Hematopoietic multipotent progenitor cell treated with erythropoietin and hydrocortisone succinate and interleukin-3 and kit ligand, for 6 days (in vitro differentiated cells): ENCODE measurements around the gene RHOXF2B.
"Not testable (repeated sequence)": the region's sequence is repeated elsewhere in the genome, so short reads cannot be mapped to it uniquely, and the experiment has no call there.

ENCODE experiments used
- DNase-seq: peaks from one replicate; pipeline ENCODE4 v3.0.0-alpha.2; 2015

The RHOXF2B gene

DNA sequence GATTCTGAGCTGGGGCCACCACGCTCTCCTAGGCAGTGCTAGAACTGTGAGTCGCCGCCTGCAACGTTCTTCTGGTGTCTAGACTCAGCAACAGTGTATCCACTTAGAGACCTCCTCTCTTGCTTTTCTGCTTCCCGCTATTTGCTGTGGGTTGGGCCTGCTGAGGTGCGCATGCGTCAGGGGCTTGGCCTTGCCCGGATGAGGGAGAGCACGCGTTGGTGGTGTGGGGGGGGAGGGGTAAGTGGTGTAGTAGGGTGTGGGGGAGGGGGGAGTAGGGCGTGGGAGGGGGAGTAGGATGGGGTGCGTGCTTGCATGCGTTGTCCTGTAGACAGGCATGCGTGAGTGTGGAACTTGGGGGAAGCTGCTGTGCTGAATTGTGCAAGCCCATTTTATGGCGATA, at the start of gene RHOXF2B:
TSS of gene RHOXF2B (minus strand) at position 101 of the 400 bp plus-strand sequence. CDS start 138 bp downstream, outside the sequence.
- DNase-seq, result not testable (repeated sequence)

DNA sequence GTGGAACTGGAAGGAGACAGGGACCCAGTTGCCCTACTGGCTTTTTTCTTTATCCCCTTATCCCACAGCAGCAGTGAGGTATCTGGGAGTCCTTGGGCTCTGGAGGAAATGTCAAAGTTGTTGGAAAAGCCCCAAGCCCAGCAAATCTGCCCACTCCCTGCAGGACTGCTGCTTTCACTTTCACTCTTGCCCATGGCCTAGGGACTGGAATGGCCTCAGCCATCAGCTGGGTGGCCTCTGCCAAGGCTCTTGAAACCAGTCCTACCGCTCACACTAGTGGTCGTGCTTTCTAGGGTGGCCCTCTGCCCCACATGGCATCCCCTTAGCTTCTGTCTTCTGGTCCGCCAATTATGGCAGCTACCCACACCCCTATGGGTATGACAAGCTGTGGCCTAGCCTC, 48.0 kb upstream of the RHOXF2B start:
- DNase-seq, result no peak

DNA sequence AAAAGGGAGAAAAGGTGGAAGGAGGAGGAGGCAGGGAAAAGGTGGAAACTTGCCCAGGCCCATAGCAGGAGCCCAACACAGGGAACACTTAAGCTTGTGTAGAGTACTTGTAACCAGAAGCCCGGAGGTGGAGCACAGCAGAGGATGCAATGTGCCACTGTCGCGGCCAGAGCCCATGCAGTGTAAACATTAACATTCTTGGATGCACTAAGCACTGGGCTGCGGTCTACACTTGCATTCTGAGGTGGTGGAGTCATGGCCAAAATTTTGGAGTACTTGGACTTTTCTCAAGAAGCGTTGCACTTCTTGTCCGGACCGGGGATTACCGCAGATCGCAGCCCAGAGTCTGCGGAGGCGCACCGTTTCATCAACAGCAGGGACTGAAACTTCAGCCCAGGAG, 42.7 kb upstream of the RHOXF2B start:
- DNase-seq, result no peak

DNA sequence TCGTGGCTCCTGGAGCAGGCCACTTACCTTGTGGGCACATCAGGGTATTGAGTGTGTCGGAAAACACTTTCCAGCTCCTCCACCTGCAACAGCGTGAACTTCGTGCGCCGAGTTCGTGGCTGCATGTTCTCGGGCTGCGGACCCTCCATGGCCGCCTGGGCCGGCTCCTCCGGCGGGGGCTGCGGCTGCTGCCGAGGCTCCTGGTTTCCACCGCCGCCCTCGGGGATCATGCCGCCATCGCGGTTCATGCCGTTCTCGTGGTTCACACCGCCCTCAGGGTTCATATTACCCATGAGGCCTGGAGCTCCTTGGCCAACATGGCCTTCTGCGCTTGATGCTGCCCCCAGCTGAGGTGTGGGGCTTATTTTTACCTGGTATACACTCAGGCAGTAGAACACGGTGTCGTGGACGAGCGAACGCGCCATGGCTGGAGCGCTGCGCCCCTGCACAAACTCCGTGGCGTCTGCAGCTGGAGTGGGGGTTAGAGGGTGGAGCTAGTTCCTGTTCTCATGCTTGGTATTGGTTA, 38.0 kb upstream of the RHOXF2B start, which contains the start of gene RHOXF1:
TSS of gene RHOXF1 (minus strand) at position 476 of the 526 bp plus-strand sequence. CDS start at position 425, 51 bp downstream.
- no peak for DNase-seq

DNA sequence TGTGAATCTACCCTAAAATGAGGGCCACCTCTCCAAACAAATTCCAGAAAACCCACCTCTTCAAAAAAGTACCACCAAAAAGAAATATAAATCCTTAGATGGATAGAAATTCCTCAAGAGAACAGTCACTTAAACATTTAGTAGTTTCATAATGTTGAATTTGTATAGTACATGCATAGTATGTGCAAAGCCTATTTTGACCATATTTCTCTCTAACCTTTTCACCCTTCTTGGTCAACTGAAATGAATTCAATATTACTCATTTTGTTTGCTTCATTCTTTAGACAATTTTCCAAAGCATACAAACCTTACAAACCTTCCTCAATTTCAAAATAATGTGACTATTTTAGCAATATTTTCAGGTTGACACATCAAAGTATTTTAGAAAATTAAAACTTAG, 34.1 kb upstream of the RHOXF2B start:
- DNase-seq, result no peak

DNA sequence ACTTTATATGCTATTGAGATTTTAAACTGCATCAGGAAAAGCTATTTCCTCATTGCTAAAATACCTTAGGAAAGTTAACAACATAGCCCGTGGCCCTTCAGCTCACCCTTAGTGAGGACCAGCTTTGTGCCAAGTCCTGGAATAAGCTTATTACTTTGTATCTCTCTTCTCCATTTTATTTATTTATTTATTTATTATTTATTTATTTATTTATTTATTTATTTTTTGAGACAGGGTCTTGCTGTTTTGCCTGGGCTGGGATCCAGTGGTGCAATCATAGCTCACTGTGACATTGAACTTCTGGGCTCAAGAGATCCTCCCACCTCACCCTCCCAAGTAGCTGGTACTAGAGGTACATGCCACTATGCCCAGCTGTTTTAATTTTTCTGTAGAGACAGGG, 31.9 kb upstream of the RHOXF2B start:
- DNase-seq, result no peak

DNA sequence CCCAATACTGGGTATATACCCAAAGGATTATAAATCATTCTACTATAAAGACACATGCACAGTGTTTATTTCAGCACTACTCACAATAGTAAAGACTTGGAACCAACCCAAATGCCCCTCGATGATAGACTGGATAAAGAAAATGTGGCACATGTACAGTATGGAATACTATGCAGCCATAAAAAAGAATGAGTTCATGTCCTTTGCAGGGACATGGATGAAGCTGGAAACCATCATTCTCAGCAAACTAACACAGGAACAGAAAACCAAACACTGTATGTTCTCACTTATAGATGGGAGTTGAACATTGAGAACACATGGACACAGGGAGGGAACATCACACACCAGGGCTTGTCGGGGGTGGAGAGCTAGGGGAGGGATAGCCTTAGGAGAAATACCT, 27.2 kb upstream of the RHOXF2B start:
- not testable (repeated sequence) for DNase-seq

DNA sequence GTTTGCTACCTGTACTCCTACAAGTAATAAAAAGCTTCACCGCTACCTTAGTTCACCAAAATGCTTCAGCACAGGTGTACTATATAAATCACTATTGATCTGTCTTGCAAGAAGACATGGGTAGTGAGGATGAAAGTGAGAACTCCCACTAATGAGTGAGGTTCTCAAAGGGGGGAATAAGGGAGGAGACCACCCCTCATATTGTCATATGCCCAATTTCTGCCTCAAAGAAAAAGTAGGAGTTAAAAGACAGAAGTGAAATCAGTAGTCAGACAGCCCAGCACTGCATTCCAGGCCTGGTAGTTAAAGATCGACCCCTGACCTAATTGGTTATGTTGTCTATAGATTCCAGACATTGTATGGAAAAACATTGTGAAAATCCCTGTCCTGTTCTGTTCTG, 23.6 kb upstream of the RHOXF2B start:
- DNase-seq, result not testable (repeated sequence)

DNA sequence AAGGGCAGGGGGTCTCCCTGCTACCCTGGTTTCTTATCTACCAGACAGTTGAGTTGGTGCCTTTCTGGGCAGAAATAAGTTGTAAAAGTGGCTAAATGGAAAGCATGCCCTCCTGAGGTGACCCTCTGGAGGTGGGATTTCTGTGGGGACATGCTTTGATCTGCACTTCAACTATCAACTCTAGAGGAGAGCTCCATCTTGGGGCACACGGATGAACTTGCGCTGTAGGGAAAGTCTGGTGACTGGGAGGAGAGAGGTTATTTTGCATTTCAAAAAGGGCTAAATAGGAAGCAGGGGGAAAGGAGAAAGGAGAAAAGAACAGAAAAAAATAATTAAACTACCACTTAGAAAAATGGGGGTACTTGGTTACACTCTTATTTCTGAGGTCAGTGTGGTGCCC, 12.7 kb upstream of the RHOXF2B start:
- DNase-seq, result peak; percentile 1

DNA sequence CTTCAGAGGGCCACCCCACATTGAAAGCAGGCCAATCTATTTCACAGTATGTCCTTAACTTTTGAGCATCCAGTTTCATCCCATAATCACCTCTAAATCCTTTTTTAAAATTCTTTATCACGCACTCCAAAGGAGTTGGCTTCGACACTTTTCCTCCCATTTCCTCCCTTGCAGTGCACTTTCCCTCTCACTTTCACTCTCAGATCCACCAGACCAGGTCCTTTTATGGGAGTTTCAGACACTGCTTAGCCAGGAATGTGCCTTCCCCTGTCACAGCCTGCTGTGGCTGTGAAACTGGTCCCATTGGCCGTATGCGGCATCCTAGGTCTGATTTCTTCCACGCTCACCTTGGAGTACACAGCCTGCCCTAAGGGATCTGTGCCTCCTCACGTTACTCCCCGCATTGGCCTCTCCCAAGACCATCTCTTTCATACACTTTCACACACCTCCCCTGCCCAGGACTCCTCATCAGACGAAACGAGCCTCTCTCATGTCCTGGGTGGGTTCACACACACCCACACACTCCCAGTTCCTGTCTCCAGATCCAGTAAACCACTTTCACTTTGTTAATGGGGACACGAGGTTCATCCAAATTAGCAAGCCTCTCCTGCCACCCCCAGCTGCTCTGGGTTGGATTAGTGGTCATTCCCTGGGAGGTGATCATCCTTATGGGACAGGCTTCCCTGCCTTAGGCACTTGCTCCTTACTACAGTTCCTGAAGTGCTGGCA, 10.0 kb upstream of the RHOXF2B start:
- DNase-seq, result no peak

DNA sequence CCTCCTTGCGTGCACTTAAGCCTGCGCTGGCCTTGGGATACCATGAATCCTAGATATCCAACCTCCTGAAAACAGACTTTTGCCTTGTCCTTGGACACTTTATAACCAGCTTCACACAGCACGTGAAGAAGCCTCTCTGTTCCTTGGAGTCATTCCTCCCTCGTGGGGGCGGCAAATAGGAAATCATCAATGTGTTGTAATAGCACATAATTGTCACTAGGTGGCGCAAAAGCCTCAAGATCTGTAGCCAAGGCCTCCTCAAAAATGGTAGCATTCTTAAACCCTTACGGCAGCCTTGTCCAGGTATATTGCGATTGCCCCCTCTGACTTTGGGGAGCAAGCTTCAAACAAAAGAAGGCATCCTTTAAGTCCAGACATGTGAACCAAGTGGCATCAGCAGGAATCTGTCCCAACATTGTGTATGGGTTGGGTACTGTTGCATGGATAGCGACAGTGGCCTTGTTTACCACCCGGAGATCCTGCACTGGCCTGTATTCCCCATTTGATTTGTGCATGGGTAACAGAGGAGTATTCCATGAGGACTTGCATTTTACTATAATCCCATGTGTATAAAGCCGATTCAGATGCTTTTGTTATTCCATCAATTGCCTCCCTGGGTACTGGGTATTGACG, 8.2 kb upstream of the RHOXF2B start:
- not testable (repeated sequence) for DNase-seq

DNA sequence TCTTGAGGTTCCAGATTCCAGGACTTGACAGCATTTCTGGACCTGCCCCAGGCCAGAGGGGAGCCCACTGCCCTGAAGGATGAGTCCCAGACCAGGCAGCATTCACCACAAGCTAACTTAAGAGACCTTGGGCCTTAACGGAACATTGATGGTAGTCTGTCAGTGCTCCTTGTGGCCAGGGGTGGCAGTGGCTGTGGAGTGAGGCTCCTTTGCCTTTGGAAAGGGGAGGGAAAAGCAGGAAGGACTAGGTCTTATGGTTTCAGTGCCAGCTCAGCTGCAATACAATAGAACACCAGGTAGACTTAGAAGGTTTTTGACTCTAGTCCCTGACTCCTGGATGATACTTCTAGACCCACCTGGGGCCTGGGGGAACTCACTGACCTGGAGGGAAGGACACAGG, 11.3 kb downstream of the RHOXF2B start:
- DNase-seq, result not testable (repeated sequence)

DNA sequence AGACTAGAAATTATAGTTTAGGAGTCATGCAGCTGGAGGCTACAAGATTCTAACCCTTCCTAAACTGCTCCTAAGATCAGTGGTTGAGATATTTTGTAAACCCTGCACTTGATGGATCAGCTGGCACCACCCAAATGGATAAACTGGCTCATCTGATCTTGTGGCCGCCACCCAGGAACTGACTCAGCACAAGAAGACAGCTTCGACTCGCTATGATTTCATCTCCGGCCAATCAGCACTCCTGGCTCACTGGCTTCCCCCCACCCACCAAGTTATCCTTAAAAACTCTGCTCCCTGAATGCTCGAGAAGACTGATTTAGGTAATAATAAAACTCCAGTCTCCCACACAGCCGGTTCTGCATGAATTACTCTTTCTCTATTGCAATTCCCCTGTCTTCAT, 34.8 kb downstream of the RHOXF2B start:
- not testable (repeated sequence) for DNase-seq

DNA sequence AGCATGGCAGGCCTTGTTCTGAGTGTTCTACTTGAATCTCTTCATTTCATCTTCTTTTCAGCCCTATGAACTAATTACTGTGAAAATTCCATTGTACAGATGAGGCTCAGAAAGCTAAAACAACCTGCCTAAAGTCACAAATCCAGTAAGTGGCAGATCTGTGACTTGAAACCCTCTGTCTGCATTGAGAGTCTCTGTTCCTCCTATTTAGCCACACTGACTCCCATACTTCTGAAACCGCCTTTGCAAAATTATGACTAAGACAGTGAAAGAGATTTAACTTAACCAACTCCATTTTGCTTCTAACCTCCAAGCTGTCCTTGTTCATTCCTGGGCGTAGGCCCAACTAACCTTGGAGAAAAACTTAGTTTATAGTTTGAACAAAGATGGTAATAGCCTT, 35.2 kb downstream of the RHOXF2B start:
- DNase-seq, result not testable (repeated sequence)

DNA sequence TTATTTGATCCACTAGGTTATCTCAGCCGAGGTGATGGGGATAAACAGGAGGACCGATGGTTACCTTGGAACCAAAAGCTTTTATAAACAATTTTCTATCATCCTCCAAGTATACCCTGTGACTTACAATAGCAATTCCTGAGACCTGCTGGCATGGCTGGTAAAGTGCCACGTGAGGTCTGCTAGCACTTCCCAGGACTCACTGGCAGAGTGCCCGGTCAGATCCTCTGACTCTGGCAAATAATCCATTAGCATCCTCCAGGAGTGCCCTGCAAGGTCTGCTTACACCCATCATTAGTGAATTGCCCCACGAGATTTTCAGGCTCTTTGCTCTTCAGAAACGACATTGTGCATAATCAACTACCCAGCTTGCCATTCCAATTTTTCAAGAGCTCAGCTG, 37.3 kb downstream of the RHOXF2B start:
- DNase-seq, result not testable (repeated sequence)

DNA sequence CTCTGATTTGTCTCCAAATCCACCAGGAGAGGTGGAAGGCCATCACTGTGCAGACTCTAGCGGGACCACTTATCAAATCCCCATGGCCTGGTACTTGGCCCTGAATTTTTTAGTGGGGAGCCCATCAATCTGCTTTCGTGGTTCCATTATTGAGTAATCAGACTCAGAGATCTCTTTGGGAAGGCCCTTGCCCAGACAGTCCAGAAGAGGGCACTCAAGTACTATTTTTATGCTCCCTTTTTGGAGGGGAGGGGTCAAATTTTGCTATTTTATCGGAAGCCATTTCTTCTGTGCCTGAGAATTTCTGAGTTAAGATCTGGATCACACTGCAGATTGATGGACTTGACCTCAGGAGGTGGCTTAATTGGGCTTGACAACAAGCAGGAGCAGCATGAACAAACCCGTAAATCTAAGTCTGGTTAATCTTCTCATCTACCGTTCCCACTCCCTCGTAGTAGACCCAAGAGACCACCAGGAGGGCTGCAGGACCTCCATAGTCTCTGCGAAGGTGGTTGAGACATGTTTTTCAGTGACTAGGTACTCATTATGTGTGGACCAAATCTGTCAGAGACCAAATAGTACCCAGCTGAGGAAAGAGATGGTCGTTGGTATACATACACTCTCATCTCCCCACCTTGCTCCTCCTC, 38.3 kb downstream of the RHOXF2B start:
- DNase-seq, result not testable (repeated sequence)

DNA sequence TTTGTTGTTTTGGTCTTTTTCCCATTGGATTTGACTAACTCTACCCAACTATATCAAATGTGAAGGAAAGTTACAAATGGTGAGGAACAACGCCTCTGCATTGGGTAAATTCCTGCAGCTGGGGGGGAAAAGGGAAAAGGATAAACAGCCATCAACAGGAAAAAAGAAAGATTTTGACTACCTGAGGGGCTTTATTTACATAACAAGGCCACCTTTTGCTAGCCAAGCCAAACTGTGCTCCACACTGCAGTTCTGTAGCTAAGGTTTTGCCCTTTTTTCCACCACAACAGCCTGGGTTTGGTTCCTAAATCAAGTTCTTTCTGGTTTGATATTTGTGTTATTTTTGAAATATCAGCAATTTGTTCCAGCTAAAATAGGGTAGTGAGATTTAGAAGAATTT, 40.8 kb downstream of the RHOXF2B start:
- DNase-seq, result no peak

DNA sequence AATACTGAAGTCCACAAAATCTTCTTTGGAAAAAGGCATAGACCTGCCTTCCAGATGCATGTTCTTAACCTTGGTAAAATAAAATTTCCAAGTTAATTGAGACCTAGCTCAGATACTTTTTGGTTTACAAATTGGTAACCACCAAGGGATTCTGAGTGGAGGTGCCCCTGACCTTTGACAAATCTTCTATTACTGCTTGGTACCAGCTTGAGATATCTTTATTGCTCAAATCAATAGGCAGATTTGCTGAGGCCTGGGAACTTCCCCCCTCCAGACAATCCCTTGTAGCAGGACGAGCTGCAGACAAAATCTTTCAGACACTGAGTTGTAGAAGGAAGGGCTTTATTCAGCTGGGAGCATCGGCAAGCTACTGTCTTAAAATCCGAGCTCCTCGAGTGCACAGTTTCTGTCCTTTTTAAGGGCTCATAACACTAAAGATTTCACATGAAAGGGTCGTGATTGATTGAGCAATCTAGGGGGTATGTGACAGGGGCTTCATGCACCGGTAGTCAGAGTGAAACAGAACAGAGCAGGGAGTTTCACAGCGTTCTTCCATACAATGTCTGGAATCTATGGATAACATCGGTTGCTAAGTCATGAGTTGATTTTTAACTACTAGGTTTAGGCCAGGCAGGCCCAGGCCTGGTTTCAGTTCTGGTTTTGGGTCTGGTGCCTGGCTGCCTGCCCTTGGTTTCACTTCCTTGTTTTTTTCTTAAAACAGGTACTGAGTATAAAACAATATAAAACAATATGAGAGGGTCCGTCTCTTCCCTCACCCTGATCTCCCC, 41.8 kb downstream of the RHOXF2B start:
- DNase-seq, result not testable (repeated sequence)

DNA sequence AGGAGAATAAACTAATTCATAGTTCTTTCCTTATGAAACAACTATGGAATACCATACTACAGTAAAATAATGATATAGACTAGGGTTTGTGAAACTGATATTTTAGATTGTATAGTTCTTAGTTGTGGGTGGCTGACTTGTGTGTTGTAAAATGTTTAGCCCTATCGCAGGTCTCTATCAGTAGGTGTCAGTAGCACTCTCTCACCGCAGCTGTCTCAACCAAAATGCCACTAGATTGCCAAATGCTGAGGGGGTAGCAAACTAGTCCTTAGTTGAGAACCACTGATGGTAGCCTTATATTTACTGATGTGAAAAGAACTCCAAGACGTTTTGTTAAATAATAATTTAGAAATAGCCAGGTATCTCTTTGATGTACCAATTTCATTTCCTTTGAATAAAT, 48.1 kb downstream of the RHOXF2B start:
- DNase-seq, result peak; percentile 55

DNA sequence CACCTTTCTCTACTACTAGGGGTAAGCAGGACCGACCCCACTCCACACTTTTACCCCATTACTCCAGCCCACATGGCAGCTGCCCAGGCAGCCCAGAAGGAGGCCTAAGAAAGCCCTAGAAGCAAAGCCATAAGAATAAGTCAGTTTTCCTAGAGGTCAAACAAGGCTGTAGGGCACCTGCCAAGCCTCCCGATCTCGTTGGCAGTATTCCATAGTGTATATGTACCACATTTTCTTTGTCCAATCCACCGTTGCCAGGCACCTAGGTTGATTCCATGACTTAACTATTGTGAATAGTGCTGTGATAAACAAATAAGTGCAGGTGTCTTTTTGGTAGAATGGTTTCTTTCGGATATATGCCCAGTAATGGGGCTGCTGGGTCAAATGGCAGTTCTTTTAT, 54.2 kb downstream of the RHOXF2B start:
- no peak for DNase-seq

DNA sequence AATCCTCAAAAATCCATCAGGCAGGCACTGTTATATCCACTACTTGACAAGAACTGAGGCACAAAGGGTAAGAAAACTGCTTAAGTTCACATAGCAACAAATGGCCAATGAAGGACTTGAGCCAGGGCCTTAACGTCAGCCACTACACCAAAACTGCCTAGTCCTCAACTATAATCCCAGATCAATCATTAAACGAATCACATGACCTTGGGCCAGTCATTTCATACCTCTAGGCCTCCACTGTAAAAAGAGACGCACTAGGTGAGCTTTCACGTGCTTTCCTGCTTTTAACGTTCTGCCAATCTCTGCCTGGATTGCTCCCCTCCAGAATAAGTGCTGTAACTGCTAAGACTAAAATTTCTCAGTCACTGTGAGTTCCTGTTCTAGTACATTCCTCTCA, 54.7 kb downstream of the RHOXF2B start:
- no peak for DNase-seq
